ENCODE data around the gene POTEG.
"Not testable (repeated sequence)": the region's sequence is repeated elsewhere in the genome, so short reads cannot be mapped to it uniquely, and the experiment has no call there.

Gene POTEG

DNA sequence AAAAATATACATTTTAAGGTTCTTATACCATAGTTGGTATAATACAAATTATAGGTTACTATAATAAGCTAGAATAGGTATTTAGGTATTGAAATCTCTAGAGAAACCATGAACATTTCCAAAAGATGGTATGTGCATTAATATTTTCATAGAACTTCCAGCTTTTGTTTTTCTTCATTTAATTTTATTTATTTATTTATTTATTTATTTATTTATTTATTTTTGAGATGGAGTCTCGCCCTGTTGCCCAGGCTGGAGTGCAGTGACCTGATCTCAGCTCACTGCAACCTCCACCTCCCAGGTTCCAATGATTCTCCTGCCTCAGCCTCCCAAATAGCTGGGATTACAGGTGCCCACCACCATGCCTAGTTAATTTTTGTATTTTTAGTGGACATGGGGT is 54.0 kb downstream of the POTEG start:
- DNase-seq (ENCODE audit: insufficient read length, low spot score); FAIRE-seq: not testable (repeated sequence)

DNA sequence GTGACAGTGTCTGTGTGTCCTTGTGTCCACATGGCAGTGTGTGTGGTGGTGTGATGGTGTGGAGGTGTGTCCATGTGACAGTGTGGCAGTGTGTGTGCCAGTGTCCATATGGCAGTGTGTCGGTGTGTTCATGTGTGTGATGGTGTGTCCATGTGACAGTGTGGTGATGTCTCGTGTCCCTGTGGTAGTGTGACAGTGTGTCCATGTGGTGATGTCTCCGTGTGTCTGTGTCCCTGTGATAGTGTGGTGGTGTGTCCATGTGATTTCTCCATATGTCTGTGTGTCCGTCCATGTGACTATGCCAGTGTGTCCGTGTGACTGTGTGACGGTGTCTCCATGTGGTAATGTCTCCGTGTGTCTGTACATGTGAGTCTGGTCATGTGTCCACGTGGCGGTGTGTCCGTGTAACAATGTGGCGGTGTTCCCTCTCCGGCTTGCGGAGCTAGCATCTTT is 59.7 kb downstream of the POTEG start:
- FAIRE-seq; DNase-seq (ENCODE audit: insufficient read length, low spot score): not testable (repeated sequence)

DNA sequence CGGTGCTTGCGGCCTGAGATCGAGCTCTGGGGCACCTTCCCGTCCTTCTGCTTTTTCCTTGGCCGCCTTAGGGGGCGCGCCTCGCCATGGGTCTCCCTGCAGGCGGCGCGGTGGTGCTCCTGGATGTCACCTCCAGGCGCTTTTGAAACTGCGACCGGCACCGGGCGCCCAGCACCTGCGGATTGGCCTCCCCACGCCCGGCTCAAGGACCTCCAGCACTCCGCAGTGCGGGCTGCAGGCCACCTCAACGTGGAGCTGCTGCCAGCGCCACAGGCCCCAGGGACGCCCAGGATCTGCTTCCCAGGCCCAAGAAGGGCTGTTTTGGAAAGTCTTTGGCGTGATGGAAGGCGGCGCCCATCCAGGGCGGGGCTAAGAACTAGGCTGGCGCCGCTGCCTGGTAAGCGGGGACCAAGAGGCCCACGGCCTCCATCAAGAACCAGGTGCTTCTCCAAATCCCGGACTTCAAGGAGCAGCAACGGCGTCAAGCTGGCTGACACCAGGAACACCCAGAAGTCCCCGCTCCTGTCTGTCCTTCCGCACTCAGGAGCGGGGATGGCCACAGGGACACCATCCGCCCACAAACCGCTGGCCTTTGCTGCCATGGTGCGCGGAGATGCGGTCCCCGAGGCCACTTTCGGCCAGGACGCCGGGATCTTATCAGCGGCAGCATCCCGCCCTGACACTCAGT is 61.2 kb downstream of the POTEG start:
- DNase-seq (ENCODE audit: insufficient read length, low spot score); FAIRE-seq: not testable (repeated sequence)

DNA sequence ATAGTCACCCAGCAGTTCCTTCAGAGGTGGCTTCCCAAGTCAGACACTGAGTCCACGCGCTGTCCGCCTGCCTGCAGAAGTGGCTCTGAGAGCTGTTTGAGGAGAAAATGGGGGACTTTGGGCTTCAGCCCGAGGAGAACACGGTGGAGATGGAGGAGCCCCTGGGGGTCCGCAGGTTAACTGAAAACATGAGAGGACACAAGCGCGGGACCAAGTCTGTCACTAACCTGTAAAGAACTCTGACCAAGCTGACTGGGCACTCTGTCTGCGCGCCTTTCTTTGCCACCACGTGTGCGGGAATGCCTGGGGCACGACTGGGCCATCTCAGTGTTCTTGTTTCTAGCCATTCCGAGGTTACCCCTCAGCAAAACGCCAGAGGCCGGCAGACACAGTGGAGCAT is 62.4 kb downstream of the POTEG start:
- FAIRE-seq; DNase-seq (ENCODE audit: insufficient read length, low spot score): not testable (repeated sequence)

DNA sequence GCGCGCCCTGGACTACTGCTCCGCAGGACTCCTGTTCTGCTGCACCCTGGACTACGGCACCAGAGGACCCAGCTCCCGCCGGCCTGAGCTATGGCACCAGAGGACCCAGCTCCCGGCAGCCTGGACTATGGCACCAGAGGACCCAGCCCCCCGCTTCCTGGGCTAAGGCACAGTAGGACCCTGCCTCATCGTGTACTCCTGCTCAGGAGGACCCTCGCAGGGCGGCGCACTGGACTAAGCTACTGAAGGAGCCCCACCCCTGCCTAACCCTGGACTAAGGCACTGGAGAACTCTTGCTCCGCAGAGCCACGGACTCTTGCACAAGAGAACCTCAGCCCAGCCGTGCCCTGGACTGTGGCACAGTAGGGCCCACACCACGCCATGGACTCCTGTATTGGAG is 71.3 kb downstream of the POTEG start:
- FAIRE-seq; DNase-seq (ENCODE audit: insufficient read length, low spot score): not testable (repeated sequence)

DNA sequence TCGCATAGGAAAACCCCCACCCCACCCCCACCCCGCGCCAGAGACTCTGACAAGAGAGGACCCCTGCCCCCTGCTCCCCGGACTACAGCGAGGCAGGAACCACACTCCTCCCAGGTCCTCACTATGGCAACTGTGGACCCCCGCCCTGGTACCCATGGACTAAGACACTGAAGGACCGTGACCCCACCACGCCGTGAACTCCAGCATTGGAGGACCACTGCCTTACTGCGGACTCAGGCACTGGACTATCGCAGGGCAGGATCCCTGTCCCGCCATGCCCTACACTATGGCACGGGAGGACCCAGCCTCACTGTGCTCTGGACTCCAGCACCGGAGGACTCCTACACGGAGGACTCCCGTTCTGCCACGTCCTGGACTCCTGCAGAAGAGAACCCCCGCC is 71.8 kb downstream of the POTEG start:
- not testable (repeated sequence) for FAIRE-seq; DNase-seq (ENCODE audit: insufficient read length, low spot score)

DNA sequence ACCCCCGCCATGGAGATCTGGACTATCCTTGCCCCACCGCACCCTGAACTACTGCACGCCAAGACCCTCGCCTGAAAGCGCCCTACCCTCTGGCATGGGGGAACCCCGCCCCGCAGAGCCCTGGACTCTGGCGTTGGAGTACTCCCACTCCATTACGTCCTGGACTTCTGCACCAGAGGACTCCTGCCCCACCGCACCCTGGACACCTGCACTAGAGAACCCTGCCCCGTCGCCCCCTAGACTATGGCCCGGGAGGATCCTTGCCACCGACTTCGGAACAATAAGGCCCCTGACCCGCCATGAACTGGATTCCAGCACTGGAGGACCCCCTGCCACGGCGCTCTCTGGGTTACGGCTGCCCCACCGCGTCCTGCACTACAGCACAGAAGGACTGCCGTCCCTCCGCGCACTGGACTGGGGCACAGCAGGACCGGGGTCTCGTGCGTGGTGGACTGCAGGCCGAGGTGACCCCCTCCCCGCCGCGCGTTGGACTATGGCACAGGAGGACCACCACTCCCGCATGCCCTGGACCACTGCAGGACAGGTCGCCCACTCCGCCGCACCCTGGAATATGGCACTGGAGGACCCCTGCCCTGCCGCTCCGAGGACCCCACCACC is 72.4 kb downstream of the POTEG start:
- not testable (repeated sequence) for FAIRE-seq; DNase-seq (ENCODE audit: insufficient read length, low spot score)

DNA sequence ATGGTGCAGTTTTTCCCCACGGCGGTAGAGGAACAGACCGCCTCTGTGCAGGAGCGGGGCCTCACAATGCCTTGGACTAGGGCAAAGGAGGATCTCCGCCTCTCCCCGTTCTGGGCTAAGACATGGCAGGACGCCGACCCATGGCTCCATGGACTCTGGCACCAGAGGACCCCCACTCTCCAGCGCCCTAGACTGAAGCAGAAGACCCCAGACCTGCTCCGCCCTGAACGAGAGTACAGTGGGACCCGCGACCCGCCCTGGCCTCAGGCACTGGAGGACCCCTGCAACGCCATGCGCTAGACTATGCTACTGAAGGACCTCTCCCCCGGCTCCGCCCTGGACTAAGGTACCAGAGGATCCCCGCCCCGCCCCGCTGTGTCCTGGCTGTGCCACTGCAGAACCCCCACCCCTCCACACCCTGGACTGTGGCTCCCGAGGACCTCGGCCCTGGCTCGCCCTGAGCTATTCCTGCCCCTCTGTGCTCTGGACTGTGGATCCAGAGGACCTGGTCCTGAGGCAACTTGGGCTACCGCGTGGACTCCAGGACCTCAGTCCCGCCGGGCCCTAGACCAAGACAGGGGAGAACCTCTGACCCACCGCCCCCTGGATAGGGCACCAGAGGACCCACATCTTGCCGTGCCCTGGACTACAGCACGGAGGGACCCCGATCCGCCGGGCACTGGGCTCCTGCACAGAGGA is 73.1 kb downstream of the POTEG start:
- FAIRE-seq; DNase-seq (ENCODE audit: insufficient read length, low spot score): not testable (repeated sequence)

All from H54 (cell line).